Parathyroid adenoma (tissue), 2 donors: ENCODE measurements around the gene HSBP1.

Experiments
- H2AFZ ChIP-seq: fragments of 300-600 bp; sonication (generic); one replicate; pipeline ENCODE4 v1.7.0; 2017; ENCODE audit warnings: antibody characterized with exemption, mild to moderate bottlenecking
- H3K27ac ChIP-seq: fragments of 300-600 bp; sonication (generic); one replicate; pipeline ENCODE4 v1.7.0; 2017
- H3K27me3 ChIP-seq: fragments of 300-600 bp; sonication (generic); one replicate; pipeline ENCODE4 v1.7.0; 2017; ENCODE audit warnings: low read length; ENCODE audit not compliant: control insufficient read depth, insufficient read depth
- H3K36me3 ChIP-seq: fragments of 300-600 bp; sonication (generic); one replicate; pipeline ENCODE4 v1.7.0; 2017; ENCODE audit warnings: low read length; ENCODE audit not compliant: control insufficient read depth, insufficient read depth
- H3K4me1 ChIP-seq: fragments of 300-600 bp; sonication (generic); one replicate; pipeline ENCODE4 v1.7.0; 2017; ENCODE audit warnings: control low read depth
- H3K4me2 ChIP-seq: fragments of 300-600 bp; sonication (generic); one replicate; pipeline ENCODE4 v1.7.0; 2017; ENCODE audit warnings: low read length
- H3K4me3 ChIP-seq: fragments of 300-600 bp; sonication (generic); one replicate; pipeline ENCODE4 v1.7.0; 2017; ENCODE audit warnings: low read depth, low read length
- H3K79me2 ChIP-seq: fragments of 300-600 bp; sonication (generic); one replicate; pipeline ENCODE4 v1.7.0; 2017; ENCODE audit warnings: control low read depth
- H3K9ac ChIP-seq: fragments of 300-600 bp; sonication (generic); one replicate; pipeline ENCODE4 v1.7.0; 2017; ENCODE audit warnings: mild to moderate bottlenecking
- H3K9me3 ChIP-seq: fragments of 300-600 bp; sonication (generic); one replicate; pipeline ENCODE4 v1.7.0; 2017; ENCODE audit warnings: low read length; ENCODE audit not compliant: control insufficient read depth
- CTCF ChIP-seq: fragments of 300-600 bp; sonication (generic); IDR thresholded peaks from one replicate; pipeline ENCODE4 v1.7.0; 2017; ENCODE audit warnings: antibody characterized with exemption, mild to moderate bottlenecking
- donor health status: primary hyperparathyroidism.

HSBP1 gene

DNA sequence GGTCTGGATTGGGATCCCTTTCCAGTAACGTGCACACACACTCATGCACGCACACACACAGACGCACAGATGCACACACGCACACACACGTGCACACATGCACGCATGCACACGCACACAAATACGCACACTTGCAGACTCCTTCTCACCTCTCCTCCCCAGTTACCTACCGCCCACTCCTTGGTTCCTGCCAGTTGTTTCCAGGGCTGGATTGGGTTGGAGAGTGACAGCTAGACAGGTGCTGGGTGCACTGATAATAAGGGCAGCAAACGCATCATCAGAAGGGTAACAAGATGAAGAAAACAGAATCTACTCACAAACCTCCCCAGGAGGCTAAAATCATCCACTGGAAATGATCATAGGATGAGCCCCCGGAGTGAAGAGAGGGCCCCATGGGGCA, 45.0 kb downstream of the HSBP1 start:
- H3K4me1 ChIP-seq = no peaks in the 10 kb centered on the region

GRCh38 chr16:83853834-83854233, 46.1 kb downstream of the HSBP1 start:
- no peak for TF ChIP-seq CTCF

More for the DNA sequence above, 45.0 kb downstream of the HSBP1 start:
- no peaks in the 10 kb centered on the region for H3K79me2 ChIP-seq
- TF ChIP-seq CTCF = no peak
- no peak overlapping the region for H3K4me3 ChIP-seq
- no peaks in the 10 kb centered on the region for H3K27me3 ChIP-seq
- H2AFZ ChIP-seq = no peak overlapping the region
- H3K9me3 ChIP-seq = no peaks in the 10 kb centered on the region
- no peak overlapping the region for H3K27ac ChIP-seq
- no peak overlapping the region for H3K4me2 ChIP-seq
- no peak overlapping the region for H3K9ac ChIP-seq
- H3K36me3 ChIP-seq = no peaks in the 10 kb centered on the region

DNA sequence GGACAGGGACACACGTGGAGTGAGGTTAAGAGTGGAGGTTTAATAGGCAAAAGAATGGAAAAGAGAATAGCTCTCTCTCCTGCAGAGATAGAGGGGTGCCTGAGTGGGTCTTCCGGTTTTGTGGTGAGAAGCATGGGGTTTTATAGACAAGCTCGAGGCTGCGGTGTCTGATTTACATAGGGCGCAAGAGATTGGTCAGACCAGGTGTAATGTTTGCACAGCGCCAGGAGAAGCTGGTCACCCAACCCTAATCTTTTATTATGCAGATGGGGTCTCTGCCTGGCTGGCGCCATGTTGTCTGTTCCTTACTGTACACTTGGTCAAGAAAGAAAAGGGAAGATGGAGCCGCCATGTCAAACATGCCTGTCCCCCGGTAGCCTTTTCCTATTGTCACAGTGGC, 46.6 kb downstream of the HSBP1 start:
- Histone ChIP-seq H3K9ac (no peak overlapping the region), H3K27ac (no peak overlapping the region), H3K27me3 (no peaks in the 10 kb centered on the region), H3K9me3 (no peaks in the 10 kb centered on the region), H3K4me1 (no peaks in the 10 kb centered on the region), H3K4me2 (no peak overlapping the region), H2AFZ (no peak overlapping the region), H3K4me3 (no peak overlapping the region), H3K36me3 (no peaks in the 10 kb centered on the region), H3K79me2 (no peaks in the 10 kb centered on the region)
- no peak for TF ChIP-seq CTCF

More at GRCh38 chr16:83853834-83854233, 46.1 kb downstream of the HSBP1 start:
- Histone ChIP-seq H2AFZ (no peak overlapping the region), H3K4me1 (no peaks in the 10 kb centered on the region), H3K9me3 (no peaks in the 10 kb centered on the region), H3K27me3 (no peaks in the 10 kb centered on the region), H3K27ac (no peak overlapping the region), H3K79me2 (no peaks in the 10 kb centered on the region), H3K4me3 (no peak overlapping the region), H3K4me2 (no peak overlapping the region), H3K9ac (no peak overlapping the region), H3K36me3 (no peaks in the 10 kb centered on the region)

DNA sequence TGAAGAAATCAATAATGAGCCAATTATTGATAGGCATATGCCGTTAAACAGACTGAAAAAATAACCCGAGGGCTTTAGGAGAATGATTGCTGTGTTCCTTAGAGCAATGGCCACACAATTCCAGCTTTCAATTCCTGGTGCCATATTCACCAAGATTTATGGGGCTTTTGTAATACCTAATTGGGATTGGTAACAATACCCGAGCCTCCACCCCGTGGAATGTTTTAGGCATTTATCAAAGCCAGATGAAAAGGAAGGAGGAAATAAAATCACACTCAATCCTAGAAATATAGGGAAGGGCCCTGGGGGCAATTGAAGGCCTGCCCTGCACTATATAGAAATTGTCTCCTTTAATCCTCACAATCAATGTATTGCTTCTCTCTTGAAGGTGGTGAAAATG, 49.0 kb downstream of the HSBP1 start:
- H3K9me3 ChIP-seq = no peaks in the 10 kb centered on the region
- no peak overlapping the region for H3K27ac ChIP-seq
- H3K36me3 ChIP-seq = no peaks in the 10 kb centered on the region
- no peak overlapping the region for H3K4me2 ChIP-seq
- H3K4me1 ChIP-seq = no peaks in the 10 kb centered on the region
- H3K9ac ChIP-seq = no peak overlapping the region
- no peak overlapping the region for H3K4me3 ChIP-seq
- H3K79me2 ChIP-seq = no peaks in the 10 kb centered on the region
- no peak for TF ChIP-seq CTCF
- no peaks in the 10 kb centered on the region for H3K27me3 ChIP-seq
- H2AFZ ChIP-seq = no peak overlapping the region

- Histone ChIP-seq H2AFZ (no peak overlapping the region), H3K27ac (no peak overlapping the region), H3K4me3 (no peak overlapping the region), H3K36me3 (no peaks in the 10 kb centered on the region), H3K4me2 (no peak overlapping the region), H3K79me2 (no peaks in the 10 kb centered on the region), H3K9ac (no peak overlapping the region), H3K27me3 (no peaks in the 10 kb centered on the region), H3K4me1 (no peaks in the 10 kb centered on the region), H3K9me3 (no peaks in the 10 kb centered on the region)
- no peak for TF ChIP-seq CTCF
Measured at GRCh38 chr16:83859265-83859664, 51.5 kb downstream of the HSBP1 start.
